Endothelial cell of umbilical vein (primary cell): ENCODE measurements around the gene XYLT1.

Experiments used
- EZH2 ChIP-seq: IDR thresholded peaks from 2 replicates; pipeline ENCODE4 v1.6.1; 2012; ENCODE audit warnings: borderline replicate concordance, low read depth, mild to moderate bottlenecking, moderate library complexity, low read length, inconsistent platforms; ENCODE audit not compliant: severe bottlenecking
- POLR2A ChIP-seq: IDR thresholded peaks from 2 replicates; pipeline ENCODE4 v1.6.1; 2012; ENCODE audit warnings: low read depth, mild to moderate bottlenecking, control low read depth, low read length
- POLR2AphosphoS5 ChIP-seq: IDR thresholded peaks from 2 replicates; pipeline ENCODE4 v1.6.1; 2012; ENCODE audit warnings: low read depth, mild to moderate bottlenecking, control low read depth, low read length, moderate library complexity; ENCODE audit not compliant: insufficient read depth
- TF ChIP-seq, protein P1 (sequence below), 2 donors: IDR thresholded peaks; 1 replicate in 1 of 2; 2 replicates in 1 of 2; pipeline ENCODE4 v1.5.1; 2011; ENCODE audit warnings: low read length in 2 of 2, mild to moderate bottlenecking in 2 of 2, moderate library complexity in 2 of 2, control low read depth in 1 of 2, inconsistent platforms in 1 of 2, low read depth in 1 of 2; ENCODE audit not compliant: insufficient read depth in 1 of 2; ENCODE audit errors: extremely low read depth in 1 of 2
- TF ChIP-seq, protein P2 (sequence below): IDR thresholded peaks from 2 replicates; pipeline ENCODE4 v1.6.1; 2011; ENCODE audit not compliant: insufficient read depth, insufficient read length

DNA sequence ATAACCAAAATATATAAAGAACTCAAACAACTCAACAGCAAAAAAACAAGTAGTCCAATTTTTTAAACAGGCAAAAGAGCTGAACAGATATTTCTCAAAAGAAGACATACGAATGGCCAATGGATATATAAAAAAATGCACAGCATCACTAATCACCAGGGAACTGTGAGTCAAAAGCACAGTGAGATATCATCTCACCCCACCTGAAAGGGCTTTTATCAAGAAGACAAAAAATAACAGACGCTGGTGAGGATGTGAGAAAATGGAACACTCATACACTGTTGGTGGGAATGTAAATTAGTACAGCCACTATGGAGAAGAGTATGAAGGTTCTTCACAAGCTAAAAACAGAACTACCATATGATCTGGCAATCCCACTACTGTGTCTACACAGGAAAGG lies 7.4 kb downstream of the XYLT1 start:
- no peak for TF ChIP-seq POLR2A
- TF ChIP-seq, protein P1, sequence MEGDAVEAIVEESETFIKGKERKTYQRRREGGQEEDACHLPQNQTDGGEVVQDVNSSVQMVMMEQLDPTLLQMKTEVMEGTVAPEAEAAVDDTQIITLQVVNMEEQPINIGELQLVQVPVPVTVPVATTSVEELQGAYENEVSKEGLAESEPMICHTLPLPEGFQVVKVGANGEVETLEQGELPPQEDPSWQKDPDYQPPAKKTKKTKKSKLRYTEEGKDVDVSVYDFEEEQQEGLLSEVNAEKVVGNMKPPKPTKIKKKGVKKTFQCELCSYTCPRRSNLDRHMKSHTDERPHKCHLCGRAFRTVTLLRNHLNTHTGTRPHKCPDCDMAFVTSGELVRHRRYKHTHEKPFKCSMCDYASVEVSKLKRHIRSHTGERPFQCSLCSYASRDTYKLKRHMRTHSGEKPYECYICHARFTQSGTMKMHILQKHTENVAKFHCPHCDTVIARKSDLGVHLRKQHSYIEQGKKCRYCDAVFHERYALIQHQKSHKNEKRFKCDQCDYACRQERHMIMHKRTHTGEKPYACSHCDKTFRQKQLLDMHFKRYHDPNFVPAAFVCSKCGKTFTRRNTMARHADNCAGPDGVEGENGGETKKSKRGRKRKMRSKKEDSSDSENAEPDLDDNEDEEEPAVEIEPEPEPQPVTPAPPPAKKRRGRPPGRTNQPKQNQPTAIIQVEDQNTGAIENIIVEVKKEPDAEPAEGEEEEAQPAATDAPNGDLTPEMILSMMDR (IDR thresholded peaks at IDR 0.05; ENCODE audit: extremely low read depth in 1 of 2, insufficient read depth in 1 of 2, low read depth in 1 of 2, low read length in 2 of 2): no peak
- no peak for TF ChIP-seq EZH2
- TF ChIP-seq, protein P2, sequence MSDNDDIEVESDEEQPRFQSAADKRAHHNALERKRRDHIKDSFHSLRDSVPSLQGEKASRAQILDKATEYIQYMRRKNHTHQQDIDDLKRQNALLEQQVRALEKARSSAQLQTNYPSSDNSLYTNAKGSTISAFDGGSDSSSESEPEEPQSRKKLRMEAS: no peak
- no peak for TF ChIP-seq POLR2AphosphoS5
